HG03139 (cell line): ENCODE data around the gene UNC5CL.
A peak's percentile ranks its signal among the peaks of the same experiment; 100 is the strongest.
"Not testable (repeated sequence)": the region's sequence is repeated elsewhere in the genome, so short reads cannot be mapped to it uniquely, and the experiment has no call there.

Experiments
- ATAC-seq: cut with Tn5 transposase; IDR thresholded peaks from one replicate; pipeline ENCODE4 v1.9.1; 2021; ENCODE audit not compliant: unreplicated experiment

UNC5CL gene

DNA sequence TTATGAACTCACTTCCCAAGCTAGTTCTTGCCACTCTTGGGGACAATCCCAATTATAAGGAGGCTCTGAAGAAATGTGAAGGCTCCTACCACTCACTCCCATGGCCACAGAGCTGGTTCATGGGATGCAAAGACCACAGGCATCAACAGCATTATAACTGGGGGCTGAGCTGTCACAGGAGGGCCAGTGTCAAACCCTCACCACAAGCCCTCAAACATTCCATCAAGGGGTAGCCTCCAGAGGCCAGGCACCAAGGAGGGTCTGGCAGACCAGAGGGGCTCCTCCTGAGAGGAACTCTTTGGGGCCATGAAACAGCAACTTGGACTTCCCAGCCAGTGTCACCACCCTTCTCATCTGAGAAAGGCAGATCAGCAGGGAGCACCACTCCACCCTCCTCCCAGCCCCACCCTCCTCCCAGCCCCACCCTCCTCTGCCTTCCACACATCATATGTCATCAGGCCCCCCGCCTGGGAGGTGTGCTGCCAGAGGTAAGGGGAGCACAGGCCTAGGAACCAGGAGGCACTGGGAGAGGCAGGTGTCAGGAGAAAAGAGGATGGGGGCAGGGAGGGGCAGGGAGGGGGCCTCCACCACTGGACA, 2.0 kb upstream of the UNC5CL start:
- ATAC-seq, result no peak

DNA sequence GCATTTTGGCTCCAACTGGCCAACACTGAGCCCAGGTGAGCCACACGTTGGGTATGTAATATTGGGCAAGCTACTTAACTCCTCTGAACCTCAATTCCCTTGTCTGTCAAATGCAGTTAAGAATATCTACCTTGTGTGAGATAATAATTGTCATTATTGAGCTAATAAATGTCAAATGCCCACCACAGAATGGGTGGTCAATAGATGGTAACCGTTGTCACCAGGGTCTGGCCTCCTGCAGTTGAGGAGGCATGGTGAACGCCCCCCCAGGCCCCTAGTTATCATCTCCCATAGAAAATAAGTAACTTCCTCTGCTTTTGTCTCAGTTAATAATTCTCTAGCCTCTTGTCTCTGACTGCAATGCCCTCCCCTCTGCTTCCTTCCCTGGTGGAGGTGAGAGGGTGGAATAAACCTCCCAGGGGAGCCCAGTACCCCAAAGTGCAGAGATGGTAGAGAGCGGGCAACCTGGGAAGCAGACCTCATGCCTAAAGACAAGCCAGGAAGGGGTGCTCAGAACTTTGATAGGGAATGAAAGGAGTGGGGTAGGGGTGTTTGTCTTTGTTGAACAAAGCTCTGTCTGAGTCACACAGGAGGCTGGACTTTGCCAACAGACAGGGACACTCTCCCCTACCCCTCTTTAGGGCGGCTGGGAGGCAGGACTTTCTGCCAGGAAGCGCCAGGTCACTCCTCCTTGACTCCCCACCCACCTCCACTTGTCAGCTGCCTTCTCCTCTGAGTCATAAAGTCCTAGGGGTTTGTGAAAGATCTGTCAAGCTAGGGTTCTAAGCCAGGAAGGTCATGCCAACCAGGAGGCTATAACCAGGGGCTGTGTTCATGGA, 1.3 kb upstream of the UNC5CL start:
- no peak for ATAC-seq

DNA sequence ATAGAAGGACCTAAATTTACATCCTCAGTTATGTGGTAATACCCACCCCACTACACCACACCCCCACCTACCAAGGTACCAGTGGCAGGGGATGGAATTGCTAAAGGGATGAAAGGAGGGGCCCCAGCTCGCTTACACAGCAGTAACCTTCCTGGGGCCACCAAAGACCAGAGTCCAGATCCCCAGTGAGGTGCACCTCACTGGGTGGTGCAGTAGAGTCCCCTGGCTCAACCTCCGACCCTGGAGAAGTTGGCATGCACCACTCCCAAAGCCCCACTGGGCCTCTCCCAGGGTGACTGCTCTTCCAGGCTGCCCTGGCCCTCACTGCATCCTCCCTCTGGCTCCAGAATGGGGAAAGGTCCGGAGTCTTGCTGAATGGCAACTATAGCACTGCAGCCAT, 816 bp downstream of the UNC5CL start:
- ATAC-seq, result no peak

DNA sequence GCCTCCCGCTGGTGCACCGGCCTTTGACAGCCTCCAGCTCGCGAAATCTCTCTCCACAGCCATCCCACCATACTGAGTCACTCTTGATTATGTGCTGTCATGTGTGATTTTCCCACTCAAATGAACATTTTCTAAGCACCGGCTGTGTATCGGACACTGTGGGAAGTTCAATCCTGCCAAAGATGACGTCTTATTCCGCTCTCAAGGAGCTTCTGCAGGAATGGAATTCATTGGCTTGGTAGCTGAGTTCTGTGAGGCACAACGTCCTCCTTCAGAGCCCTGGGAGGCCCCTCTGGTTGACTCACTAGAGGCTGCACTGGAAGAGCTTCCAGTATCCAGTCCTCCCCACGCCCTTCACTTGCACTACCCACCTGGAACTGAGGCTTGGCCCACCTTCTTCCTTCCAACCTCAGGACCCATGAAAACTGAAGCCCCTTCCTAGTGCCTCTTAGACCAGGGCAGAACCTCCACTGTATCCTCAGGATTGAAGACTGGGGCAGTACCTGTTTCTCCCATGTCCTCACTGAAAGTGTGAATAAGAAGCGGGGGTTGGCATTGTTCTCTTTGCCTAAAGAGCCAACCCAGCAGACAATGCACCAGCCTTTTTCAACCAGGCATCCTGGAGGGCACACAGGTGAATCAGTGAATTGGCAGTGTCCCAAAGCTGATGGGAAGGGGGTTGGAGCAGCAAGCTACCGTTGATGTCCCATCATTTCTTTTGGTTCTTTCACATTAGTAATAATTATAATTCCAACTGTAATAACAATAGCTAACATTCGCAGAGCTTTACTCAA, 1.7 kb downstream of the UNC5CL start:
- ATAC-seq, result no peak

DNA sequence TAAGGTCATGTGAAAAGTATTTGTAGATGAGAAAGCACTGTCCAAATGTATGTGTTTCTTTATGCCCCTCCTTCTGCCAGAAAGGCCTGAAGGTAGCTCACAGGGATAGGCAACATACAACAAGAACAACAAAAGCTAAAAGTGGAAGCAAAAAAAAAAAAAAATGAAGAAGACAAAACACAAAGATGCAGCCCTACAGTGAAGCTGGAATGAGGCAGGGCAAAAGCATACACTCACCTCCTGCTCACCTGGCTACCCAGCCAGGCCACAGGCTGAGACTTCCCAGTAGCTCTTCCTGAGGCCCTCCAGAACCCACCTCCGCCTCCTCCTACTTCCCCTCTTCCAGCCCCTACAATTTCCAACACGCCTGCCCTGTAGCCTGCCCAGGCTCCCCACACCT, 2.4 kb downstream of the UNC5CL start:
- no peak for ATAC-seq

DNA sequence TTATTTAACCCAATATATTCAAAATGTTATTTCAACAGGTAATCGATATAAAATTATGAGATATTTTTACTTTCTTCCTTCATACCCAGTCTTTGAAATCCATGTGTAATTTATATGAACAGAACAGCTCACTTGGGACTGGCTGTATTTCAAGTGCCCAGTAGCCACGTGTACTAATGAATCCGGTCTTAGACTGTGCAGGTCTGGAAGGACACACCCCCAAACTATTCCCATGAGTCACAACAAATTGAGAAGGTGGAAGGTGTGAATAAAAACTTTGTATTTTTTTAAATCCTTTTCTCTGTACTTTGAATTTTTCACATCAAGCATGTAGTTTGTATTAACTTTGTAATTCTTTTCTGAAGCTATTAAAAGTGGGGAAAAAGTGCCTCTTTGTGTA, 2.8 kb downstream of the UNC5CL start:
- no peak for ATAC-seq

DNA sequence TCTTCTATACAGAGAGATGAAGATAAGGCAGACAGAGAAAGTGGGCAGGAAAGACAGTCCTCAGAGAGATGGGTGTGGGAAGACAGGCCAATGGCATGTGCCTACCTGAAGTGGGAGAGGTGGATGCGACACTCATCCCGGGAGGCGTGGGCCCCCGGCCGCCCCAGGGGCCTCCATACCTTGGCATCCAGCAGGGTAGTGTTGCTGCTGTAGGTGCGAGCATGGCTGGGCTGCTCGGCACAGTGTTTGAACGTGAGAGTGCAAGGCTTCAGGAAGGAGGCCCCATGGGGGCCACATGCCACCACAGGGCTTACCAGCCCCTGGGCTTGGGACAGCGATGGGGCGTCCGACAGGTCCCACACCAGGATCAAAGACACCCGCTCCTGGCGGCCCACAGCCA, 5.2 kb downstream of the UNC5CL start:
- ATAC-seq, result no peak

DNA sequence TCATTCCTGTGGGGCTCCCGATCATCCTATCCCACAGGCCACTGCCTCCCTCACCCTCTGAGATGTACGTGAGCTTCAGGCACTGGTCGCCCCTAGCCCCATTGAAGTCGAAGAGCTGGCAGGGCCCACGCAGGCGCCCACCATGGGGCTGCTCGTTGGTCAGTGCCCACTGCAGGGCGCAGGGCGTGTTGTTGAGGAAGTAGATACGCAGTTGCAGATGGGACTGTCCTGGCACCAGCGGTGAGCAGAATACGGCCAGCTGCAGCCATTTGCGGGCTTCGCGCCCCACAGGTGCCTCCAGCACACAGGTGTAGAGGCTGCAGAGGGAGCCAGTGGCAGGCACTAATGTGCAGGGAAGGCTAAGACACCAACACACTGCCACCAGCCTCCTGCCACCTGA, 6.2 kb downstream of the UNC5CL start:
- no peak for ATAC-seq

DNA sequence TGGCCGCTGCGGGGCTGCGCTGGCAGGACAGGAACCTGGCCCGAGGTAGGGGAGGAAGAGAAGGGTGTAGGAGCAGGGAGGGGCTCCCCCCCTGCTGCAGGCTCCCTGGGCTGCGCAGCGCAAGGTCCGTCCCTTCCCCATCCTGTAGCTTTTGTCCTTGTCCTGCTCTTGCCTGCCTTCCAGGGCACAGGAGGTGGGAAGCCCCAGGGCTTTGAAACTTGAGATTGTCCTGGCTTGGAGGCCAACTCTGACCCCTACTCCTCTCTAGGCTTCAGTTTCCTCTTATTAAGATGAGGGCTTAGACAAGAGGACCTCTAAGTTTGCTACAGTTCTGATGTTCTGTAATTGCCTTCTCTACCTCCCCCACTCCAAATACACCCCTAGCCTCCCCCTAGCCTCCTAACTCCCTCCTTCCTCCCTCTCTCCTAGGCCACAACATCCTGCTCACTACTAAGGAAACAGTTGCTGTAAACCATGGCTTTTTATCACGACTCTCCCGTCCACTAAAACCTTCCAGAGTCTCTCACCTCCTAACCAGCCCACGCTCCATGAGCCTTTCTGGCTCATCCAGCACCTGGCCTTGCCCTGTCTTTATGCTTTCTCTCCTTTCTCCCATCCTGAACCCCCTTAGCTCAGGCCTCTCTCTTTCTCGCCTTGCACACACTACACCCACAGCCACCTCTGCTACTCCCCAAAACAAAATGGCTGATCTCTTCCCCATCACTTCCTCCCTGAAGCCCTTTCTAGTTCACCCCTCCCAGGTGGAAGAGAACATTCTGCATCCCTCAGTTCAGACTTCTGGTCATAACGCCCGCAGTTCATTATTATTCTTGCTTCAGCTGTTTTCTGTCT, 10.2 kb downstream of the UNC5CL start:
- ATAC-seq, result peak; percentile 21

DNA sequence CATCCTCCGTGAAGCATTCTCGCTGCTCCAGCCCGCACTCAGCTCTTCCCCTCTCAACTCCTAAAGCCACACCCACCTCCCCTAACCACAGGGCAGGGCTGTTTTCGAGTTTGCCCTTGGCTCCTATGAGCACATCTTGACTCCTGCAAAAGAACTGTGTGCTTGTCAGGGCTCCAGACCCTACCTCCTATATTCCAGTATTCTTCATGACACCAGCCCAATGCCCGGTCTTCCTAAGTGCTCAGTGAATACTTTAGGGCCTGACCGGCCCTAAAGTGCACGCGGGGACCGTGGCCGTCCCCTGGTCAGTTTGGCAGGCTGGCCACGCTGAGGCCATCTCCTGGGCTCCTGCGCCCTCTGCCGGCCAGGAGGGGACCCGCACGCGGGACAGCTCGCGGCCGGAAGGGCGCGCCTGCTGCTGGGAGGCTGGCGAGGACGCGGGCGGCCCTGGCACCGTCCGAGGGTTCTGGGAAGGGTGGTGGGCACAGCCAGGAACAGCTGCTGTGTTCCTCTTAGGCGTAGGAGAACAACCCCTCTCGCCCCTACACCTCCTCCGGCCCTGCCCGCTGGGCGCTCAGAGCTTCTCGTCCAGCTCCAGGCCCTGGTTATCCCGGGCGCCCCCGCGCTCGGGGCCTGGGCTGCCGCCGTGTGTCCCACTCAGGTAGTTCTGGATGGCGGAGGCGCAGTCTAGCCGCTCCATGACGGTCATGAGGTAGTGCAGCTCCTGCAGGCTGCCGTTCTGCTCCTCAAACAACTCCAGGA, 11.0 kb downstream of the UNC5CL start:
- ATAC-seq, result peak; percentile 68

DNA sequence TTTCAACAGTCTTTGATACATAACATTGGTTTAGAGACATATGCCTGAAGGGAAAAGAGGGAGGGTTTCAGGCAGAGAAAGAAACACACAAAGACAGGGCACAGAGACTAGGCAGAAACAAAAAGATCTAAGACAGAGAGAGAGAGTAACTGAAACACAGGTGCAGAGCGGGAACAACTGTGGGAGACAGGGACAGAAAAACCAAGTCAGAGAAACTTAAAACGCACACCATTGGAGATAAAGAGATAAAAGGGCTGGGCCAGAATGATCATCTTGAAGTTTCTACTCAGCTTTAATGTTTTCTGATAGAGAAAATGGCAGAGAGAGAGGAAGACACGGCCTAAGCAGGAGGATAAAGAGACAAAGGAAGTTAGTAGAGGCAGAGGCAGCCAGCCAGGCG, 11.8 kb downstream of the UNC5CL start:
- no peak for ATAC-seq

DNA sequence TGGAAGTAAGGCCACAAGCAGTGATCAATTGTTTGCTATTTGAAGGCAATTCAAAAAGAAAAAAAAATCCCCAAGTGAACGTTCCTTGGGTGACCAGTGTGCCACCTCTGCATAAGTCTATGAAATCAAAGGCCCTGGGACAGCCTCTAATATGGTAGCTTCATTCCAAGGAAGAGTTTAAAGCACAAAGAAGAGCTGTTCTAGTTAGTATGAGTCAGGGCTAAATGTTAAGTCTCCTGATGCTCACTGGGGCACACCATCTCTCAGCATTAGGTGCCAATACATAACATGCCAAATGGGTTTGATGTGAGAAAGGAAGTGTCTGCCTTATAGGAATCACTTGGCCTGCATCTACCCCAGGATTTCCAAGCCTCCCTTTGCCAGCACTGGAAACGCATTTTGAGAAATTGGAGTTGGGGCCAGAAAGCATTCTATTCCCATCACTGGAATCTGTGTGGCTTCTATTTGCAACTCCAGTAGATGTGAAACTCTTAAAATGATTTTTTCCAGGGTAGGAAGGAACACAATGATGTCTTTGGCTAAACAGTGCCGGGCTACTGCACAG, 13.0 kb downstream of the UNC5CL start:
- ATAC-seq, result no peak

DNA sequence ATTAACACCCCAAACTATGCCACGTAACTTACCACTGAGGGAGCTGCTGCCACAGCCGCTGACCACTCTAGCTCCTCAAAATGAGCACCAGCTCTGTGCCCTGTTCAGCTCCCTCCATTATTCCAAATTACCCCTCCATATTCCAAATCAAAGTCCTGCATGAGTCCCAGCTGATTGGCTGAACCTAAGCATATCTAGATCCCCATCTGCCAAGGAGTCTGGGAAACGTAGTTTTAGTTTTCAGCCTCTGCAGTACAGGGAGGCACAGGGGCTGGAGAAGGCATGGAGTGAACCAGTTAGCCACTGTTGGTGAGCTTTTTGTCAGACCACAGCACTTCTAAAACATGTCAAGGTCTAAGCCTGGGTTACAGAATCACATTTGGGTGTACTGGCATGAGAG, 15.9 kb downstream of the UNC5CL start:
- no peak for ATAC-seq

DNA sequence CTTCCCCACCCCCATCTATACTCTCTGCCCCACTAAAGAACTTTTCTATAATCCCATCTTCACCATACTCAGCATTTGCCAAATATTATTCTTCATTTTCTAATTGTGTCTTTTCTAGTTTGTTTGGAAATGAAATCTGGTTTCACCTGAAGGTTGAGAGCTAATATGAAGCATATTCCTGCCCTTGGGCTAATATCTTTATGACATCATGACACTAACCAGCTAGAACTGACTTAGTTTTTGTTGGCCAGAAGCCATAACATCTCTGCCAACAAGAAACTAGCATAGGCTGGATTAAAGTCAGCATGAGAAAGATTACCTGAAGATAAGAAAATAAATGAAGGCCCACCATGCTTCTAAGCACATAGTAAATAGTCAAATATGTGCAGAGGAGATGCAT, 16.7 kb downstream of the UNC5CL start:
- no peak for ATAC-seq

DNA sequence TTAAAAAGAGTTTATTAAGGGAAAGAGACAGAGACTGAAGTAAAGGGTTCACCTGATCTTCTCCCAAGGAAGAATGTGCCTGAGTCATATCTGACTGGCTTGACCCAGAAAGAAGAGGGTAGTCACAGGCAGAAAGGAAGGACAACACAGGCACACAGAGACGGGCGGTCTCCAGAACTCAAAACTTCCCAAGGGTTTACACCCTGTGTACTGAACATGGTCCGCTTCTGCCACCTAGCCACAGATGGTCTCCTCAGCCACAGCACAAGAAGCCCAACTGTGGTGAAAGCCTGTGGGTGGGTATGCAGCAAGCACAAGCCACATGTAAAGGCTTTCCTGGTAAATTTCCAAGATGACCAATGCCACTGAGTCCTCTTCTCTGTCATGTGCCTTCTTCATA, 17.2 kb downstream of the UNC5CL start:
- no peak for ATAC-seq

DNA sequence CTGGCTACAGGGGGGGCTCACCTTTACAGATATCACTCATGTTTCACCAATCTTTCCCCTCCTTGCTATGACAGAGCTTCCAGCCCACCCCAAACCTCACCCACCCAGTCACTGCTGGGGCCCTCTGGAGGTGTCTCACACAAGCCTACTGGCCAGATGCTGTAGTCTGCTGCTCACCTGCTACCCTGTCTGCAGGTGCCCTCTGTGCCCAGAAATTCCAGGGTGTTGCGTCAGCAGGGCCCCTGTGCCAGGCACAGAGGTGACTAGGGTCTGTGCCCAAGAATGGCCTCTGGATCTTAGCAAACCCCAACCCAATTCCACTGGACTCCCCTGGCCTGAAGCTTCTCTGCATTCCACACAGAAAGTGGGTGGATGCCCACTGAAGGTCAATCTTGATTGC, 21.4 kb downstream of the UNC5CL start:
- ATAC-seq, result no peak

DNA sequence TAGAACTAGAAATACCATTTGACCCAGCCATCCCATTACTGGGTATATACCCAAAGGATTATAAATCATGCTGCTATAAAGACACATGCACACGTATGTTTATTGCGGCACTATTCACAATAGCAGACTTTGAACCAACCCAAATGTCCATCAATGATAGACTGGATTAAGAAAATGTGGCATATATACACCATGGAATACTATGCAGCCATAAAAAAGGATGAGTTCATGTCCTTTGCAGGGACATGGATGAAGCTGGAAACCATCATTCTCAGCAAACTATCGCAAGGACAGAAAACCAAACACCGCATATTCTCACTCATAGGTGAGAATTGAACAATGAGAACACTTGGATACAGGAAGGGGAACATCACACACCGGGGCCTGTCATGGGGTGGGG, 23.2 kb downstream of the UNC5CL start:
- not testable (repeated sequence) for ATAC-seq

DNA sequence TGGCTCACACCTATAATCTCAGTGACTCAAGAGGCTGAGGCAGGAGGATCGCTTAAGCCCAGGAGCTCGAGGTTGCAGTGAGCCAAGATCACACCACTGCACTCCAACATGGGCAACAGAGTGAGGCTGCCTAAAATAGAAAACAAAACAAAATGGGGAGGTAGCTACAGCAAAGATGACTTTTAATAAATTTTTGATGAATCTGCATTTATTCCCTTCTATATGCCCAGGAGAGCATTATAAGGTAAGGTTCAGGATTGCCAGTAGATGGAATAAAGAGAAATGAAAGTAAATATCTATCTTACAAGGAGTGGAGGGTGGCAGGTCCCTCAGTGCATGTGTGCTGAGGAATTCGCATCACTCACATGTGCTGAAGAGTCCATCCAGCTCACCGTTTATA, 24.2 kb downstream of the UNC5CL start:
- ATAC-seq, result no peak

DNA sequence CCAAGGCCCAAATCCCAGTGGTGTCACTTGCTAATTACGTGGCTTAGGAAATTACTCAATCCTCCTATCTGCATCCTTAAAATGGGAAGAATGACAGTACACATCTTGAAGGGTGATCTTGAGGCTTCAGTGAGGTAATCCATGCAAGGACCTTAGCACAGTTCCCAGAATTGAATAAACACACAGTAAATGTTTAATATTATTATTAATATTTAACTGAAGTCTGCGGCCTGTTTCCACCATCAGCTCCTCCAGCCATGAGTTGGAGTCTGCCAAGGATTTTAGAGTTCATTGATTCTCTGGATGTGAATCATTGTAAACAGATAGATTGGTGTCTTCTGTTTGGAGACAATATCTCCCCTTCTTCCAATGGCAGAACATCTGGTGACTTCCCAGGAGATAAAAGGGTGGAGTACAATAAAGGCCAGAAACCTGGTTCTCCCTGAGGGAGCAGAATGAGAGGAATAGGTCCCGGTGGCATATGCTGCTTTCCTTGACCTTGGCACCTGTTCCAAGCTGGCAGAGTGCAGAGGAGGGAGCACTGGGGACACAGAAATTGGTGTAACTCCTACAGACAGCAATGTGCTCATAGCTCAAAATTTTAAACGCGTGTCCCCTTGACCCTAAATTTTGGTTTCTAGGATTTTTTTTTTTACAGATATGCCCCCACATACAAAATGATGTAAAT, 25.4 kb downstream of the UNC5CL start:
- no peak for ATAC-seq
